Measurements from ENCODE around the gene MS4A5. TPM values are rescaled to one million over a fixed set of nuclear protein-coding genes. Genes with fewer than 3 reads are reported as not detected.

The MS4A5 gene
- total and polyA plus RNA-seq, 10 of the 15 experiments (the other 5 are each of a cell fraction or from before 2014, with no cell fraction given), result not detected

DNA sequence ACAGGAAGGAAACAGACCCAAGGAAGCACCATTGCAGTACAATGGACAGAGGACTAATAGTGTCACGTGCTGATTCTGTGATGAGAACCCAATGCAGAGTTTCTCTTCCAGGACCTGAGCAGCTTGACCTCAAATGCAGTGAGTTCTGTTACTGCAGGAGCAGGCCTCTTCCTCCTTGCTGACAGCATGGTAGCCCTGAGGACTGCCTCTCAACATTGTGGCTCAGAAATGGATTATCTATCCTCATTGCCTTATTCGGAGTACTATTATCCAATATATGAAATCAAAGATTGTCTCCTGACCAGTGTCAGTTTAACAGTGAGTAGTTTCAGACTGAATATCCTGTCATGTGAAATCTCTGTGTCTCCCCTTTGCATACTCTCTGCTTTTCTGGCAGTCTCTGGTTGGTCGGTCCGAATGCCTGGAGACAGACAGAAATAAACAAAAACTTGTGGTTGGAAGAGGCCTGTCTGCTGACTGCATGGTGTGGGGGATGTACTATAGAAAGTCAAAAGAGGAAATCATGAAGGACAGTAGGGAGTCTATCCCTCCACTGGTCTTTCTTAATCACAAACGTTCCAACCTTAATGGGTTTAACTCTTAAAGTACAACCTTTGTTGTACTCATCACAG, 40.0 kb upstream of the MS4A5 start (continued):
- TF ChIP-seq, protein P1, sequence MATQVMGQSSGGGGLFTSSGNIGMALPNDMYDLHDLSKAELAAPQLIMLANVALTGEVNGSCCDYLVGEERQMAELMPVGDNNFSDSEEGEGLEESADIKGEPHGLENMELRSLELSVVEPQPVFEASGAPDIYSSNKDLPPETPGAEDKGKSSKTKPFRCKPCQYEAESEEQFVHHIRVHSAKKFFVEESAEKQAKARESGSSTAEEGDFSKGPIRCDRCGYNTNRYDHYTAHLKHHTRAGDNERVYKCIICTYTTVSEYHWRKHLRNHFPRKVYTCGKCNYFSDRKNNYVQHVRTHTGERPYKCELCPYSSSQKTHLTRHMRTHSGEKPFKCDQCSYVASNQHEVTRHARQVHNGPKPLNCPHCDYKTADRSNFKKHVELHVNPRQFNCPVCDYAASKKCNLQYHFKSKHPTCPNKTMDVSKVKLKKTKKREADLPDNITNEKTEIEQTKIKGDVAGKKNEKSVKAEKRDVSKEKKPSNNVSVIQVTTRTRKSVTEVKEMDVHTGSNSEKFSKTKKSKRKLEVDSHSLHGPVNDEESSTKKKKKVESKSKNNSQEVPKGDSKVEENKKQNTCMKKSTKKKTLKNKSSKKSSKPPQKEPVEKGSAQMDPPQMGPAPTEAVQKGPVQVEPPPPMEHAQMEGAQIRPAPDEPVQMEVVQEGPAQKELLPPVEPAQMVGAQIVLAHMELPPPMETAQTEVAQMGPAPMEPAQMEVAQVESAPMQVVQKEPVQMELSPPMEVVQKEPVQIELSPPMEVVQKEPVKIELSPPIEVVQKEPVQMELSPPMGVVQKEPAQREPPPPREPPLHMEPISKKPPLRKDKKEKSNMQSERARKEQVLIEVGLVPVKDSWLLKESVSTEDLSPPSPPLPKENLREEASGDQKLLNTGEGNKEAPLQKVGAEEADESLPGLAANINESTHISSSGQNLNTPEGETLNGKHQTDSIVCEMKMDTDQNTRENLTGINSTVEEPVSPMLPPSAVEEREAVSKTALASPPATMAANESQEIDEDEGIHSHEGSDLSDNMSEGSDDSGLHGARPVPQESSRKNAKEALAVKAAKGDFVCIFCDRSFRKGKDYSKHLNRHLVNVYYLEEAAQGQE (IDR thresholded peaks at IDR 0.05; ENCODE audit: low read depth, low read length), result peak; percentile 78
- TF ChIP-seq IKZF1 (conservative IDR thresholded peaks at IDR 0.05) (0 out of 2 replicates have a peak, but pooled peaks have one; percentile 16), SPI1 (IDR thresholded peaks at IDR 0.05; ENCODE audit: borderline replicate concordance, insufficient read depth, low read depth, low read length) (peak; percentile 75; the same call in 1 of the 2 replicates), PML (IDR thresholded peaks at IDR 0.05; ENCODE audit: low read length) (0 out of 2 replicates have a peak, but pooled peaks have one; percentile 28), CHD2 (IDR thresholded peaks at IDR 0.05; ENCODE audit: borderline replicate concordance, low read depth, low read length) (0 out of 2 replicates have a peak, but pooled peaks have one; percentile 53), MTA2 (IDR thresholded peaks at IDR 0.05; ENCODE audit: low read depth) (peak; percentile 41; the same call in 1 of the 2 replicates), IKZF2 (IDR thresholded peaks at IDR 0.05) (peak; percentile 32 to 34; a peak in 2 of 4 replicates)
- TF ChIP-seq, protein P2, sequence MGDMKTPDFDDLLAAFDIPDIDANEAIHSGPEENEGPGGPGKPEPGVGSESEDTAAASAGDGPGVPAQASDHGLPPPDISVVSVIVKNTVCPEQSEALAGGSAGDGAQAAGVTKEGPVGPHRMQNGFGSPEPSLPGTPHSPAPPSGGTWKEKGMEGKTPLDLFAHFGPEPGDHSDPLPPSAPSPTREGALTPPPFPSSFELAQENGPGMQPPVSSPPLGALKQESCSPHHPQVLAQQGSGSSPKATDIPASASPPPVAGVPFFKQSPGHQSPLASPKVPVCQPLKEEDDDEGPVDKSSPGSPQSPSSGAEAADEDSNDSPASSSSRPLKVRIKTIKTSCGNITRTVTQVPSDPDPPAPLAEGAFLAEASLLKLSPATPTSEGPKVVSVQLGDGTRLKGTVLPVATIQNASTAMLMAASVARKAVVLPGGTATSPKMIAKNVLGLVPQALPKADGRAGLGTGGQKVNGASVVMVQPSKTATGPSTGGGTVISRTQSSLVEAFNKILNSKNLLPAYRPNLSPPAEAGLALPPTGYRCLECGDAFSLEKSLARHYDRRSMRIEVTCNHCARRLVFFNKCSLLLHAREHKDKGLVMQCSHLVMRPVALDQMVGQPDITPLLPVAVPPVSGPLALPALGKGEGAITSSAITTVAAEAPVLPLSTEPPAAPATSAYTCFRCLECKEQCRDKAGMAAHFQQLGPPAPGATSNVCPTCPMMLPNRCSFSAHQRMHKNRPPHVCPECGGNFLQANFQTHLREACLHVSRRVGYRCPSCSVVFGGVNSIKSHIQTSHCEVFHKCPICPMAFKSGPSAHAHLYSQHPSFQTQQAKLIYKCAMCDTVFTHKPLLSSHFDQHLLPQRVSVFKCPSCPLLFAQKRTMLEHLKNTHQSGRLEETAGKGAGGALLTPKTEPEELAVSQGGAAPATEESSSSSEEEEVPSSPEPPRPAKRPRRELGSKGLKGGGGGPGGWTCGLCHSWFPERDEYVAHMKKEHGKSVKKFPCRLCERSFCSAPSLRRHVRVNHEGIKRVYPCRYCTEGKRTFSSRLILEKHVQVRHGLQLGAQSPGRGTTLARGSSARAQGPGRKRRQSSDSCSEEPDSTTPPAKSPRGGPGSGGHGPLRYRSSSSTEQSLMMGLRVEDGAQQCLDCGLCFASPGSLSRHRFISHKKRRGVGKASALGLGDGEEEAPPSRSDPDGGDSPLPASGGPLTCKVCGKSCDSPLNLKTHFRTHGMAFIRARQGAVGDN (IDR thresholded peaks at IDR 0.05), result peak; percentile 57
- TF ChIP-seq, protein P3, sequence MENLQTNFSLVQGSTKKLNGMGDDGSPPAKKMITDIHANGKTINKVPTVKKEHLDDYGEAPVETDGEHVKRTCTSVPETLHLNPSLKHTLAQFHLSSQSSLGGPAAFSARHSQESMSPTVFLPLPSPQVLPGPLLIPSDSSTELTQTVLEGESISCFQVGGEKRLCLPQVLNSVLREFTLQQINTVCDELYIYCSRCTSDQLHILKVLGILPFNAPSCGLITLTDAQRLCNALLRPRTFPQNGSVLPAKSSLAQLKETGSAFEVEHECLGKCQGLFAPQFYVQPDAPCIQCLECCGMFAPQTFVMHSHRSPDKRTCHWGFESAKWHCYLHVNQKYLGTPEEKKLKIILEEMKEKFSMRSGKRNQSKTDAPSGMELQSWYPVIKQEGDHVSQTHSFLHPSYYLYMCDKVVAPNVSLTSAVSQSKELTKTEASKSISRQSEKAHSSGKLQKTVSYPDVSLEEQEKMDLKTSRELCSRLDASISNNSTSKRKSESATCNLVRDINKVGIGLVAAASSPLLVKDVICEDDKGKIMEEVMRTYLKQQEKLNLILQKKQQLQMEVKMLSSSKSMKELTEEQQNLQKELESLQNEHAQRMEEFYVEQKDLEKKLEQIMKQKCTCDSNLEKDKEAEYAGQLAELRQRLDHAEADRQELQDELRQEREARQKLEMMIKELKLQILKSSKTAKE (IDR thresholded peaks at IDR 0.05; ENCODE audit: low read depth, poor library complexity, severe bottlenecking), result peak; percentile 79
- TF ChIP-seq, protein P4, sequence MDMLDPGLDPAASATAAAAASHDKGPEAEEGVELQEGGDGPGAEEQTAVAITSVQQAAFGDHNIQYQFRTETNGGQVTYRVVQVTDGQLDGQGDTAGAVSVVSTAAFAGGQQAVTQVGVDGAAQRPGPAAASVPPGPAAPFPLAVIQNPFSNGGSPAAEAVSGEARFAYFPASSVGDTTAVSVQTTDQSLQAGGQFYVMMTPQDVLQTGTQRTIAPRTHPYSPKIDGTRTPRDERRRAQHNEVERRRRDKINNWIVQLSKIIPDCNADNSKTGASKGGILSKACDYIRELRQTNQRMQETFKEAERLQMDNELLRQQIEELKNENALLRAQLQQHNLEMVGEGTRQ (IDR thresholded peaks at IDR 0.05; ENCODE audit: borderline replicate concordance, low read depth, low read length), result peak; percentile 62; the same call in 1 of the 2 replicates
- TF ChIP-seq, protein P5, sequence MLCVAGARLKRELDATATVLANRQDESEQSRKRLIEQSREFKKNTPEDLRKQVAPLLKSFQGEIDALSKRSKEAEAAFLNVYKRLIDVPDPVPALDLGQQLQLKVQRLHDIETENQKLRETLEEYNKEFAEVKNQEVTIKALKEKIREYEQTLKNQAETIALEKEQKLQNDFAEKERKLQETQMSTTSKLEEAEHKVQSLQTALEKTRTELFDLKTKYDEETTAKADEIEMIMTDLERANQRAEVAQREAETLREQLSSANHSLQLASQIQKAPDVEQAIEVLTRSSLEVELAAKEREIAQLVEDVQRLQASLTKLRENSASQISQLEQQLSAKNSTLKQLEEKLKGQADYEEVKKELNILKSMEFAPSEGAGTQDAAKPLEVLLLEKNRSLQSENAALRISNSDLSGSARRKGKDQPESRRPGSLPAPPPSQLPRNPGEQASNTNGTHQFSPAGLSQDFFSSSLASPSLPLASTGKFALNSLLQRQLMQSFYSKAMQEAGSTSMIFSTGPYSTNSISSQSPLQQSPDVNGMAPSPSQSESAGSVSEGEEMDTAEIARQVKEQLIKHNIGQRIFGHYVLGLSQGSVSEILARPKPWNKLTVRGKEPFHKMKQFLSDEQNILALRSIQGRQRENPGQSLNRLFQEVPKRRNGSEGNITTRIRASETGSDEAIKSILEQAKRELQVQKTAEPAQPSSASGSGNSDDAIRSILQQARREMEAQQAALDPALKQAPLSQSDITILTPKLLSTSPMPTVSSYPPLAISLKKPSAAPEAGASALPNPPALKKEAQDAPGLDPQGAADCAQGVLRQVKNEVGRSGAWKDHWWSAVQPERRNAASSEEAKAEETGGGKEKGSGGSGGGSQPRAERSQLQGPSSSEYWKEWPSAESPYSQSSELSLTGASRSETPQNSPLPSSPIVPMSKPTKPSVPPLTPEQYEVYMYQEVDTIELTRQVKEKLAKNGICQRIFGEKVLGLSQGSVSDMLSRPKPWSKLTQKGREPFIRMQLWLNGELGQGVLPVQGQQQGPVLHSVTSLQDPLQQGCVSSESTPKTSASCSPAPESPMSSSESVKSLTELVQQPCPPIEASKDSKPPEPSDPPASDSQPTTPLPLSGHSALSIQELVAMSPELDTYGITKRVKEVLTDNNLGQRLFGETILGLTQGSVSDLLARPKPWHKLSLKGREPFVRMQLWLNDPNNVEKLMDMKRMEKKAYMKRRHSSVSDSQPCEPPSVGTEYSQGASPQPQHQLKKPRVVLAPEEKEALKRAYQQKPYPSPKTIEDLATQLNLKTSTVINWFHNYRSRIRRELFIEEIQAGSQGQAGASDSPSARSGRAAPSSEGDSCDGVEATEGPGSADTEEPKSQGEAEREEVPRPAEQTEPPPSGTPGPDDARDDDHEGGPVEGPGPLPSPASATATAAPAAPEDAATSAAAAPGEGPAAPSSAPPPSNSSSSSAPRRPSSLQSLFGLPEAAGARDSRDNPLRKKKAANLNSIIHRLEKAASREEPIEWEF (IDR thresholded peaks at IDR 0.05; ENCODE audit: insufficient replicate concordance, low read depth, low read length), result peak; percentile 33

Data from GM12878 (cell line).